GM23248 (cell line): ENCODE measurements around the gene CCBE1.

Experiments used
- EZH2 ChIP-seq: fragments of 200-600 bp; sonication (generic); IDR thresholded peaks from 2 replicates; pipeline ENCODE4 v1.6.1; 2018; ENCODE audit warnings: antibody characterized with exemption, mild to moderate bottlenecking; ENCODE audit not compliant: insufficient read depth, poor library complexity, severe bottlenecking
- EZH2phosphoT487 ChIP-seq: fragments of 200-600 bp; sonication (generic); IDR thresholded peaks from 2 replicates; pipeline ENCODE4 v1.6.1; 2018; ENCODE audit warnings: antibody characterized with exemption, moderate library complexity, mild to moderate bottlenecking, low read depth; ENCODE audit not compliant: insufficient read depth

DNA sequence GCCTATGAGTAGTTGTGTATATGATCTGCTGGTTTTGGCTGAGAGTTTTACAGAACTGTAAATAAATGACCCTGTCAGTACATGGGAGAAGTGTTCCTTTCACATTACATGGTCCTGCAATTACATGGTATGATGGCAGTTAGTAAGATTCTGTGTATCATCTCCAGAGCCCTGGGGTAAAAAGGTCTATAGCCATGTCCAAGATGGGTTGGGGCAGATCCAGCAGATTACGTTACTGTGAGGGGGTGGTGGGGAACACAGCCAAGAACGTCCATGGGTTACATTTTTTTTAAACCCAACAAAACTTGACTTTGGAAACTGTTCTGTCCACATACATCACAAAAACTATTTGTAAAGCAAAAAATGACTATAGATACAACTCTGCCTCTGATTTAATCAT lies 274.0 kb downstream of the CCBE1 start:
- TF ChIP-seq EZH2phosphoT487 (no peak), EZH2 (no peak)
